ENCODE data around the gene RAB11FIP4.

DNA sequence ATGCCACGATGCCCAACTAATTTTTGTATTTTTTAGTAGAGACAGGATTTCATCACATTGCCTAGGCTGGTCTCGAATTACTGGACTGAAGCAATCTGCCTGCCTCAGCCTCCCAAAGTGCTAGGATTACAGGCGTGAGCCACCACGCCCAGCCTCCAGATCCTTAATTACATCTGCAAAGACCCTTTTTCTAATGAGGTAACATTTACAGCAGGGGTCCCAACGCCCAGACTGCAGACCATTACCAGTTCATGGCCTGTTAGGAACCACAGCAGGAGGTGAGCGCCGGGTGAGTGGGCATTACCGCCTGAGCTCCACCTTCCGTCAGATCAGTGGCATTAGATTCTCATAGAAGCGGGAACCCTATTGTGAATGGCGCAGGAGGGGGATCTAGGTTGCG, 4.0 kb upstream of the RAB11FIP4 start:
- TF ChIP-seq, protein P1, sequence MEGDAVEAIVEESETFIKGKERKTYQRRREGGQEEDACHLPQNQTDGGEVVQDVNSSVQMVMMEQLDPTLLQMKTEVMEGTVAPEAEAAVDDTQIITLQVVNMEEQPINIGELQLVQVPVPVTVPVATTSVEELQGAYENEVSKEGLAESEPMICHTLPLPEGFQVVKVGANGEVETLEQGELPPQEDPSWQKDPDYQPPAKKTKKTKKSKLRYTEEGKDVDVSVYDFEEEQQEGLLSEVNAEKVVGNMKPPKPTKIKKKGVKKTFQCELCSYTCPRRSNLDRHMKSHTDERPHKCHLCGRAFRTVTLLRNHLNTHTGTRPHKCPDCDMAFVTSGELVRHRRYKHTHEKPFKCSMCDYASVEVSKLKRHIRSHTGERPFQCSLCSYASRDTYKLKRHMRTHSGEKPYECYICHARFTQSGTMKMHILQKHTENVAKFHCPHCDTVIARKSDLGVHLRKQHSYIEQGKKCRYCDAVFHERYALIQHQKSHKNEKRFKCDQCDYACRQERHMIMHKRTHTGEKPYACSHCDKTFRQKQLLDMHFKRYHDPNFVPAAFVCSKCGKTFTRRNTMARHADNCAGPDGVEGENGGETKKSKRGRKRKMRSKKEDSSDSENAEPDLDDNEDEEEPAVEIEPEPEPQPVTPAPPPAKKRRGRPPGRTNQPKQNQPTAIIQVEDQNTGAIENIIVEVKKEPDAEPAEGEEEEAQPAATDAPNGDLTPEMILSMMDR (IDR thresholded peaks at IDR 0.05; ENCODE audit: insufficient read depth, low read length), result no peak
- TF ChIP-seq, protein P2, sequence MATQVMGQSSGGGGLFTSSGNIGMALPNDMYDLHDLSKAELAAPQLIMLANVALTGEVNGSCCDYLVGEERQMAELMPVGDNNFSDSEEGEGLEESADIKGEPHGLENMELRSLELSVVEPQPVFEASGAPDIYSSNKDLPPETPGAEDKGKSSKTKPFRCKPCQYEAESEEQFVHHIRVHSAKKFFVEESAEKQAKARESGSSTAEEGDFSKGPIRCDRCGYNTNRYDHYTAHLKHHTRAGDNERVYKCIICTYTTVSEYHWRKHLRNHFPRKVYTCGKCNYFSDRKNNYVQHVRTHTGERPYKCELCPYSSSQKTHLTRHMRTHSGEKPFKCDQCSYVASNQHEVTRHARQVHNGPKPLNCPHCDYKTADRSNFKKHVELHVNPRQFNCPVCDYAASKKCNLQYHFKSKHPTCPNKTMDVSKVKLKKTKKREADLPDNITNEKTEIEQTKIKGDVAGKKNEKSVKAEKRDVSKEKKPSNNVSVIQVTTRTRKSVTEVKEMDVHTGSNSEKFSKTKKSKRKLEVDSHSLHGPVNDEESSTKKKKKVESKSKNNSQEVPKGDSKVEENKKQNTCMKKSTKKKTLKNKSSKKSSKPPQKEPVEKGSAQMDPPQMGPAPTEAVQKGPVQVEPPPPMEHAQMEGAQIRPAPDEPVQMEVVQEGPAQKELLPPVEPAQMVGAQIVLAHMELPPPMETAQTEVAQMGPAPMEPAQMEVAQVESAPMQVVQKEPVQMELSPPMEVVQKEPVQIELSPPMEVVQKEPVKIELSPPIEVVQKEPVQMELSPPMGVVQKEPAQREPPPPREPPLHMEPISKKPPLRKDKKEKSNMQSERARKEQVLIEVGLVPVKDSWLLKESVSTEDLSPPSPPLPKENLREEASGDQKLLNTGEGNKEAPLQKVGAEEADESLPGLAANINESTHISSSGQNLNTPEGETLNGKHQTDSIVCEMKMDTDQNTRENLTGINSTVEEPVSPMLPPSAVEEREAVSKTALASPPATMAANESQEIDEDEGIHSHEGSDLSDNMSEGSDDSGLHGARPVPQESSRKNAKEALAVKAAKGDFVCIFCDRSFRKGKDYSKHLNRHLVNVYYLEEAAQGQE (IDR thresholded peaks at IDR 0.05; ENCODE audit: insufficient replicate concordance, low read depth), result no peak
- TF ChIP-seq POLR2AphosphoS5 (IDR thresholded peaks at IDR 0.05; ENCODE audit: low read depth) (no peak), GABPA (IDR thresholded peaks at IDR 0.05; ENCODE audit: low read depth) (no peak), SPI1 (IDR thresholded peaks at IDR 0.05; ENCODE audit: borderline replicate concordance, low read depth) (no peak)
